Stomach (tissue), 4 donors: ENCODE results near the gene EFCAB9.

Source experiments
- CTCF ChIP-seq, 7 experiments: fragments of 450-650 bp in 4 of 7; fragments of 200-600 bp in 3 of 7; sonication (generic) in 3 of 7; IDR thresholded peaks; one replicate each; pipeline ENCODE4 v1.5.1; 2016 to 2019; ENCODE audit warnings: antibody characterized with exemption in 7 of 7, control low read depth in 2 of 7, mild to moderate bottlenecking in 1 of 7
- EP300 ChIP-seq: sonication (generic); formaldehyde crosslinking; IDR thresholded peaks from one replicate; pipeline ENCODE4 v1.6.1; 2017; ENCODE audit warnings: antibody characterized with exemption
- POLR2A ChIP-seq, 4 donors: fragments of 450-650 bp; IDR thresholded peaks; one replicate each; pipeline ENCODE4 v1.6.1; 2016; ENCODE audit warnings: antibody characterized with exemption in 4 of 4, control low read depth in 2 of 4, mild to moderate bottlenecking in 1 of 4, moderate library complexity in 1 of 4
- POLR2AphosphoS5 ChIP-seq, 3 donors: sonication (generic); formaldehyde crosslinking; IDR thresholded peaks; one replicate each; pipeline ENCODE4 v1.6.1; 2016; ENCODE audit warnings: antibody characterized with exemption in 3 of 3

GRCh38 chr5:172169216-172169615 is 24.8 kb upstream of the EFCAB9 start:
- TF ChIP-seq POLR2A (IDR thresholded peaks at IDR 0.05): no peak
- TF ChIP-seq CTCF (IDR thresholded peaks at IDR 0.05): no peak
- TF ChIP-seq EP300: no peak
- TF ChIP-seq POLR2AphosphoS5 (IDR thresholded peaks at IDR 0.05): no peak
